Ishikawa (cell line): ENCODE data around the gene SAMD14.

Experiments
- CEBPB ChIP-seq: IDR thresholded peaks from 2 replicates; pipeline ENCODE4 v1.6.1; 2012
- CREB1 ChIP-seq: IDR thresholded peaks from 2 replicates; pipeline ENCODE4 v1.6.1; 2012; ENCODE audit warnings: low read depth
- EGR1 ChIP-seq: IDR thresholded peaks from 2 replicates; pipeline ENCODE4 v1.6.1; 2012
- EP300 ChIP-seq: IDR thresholded peaks from 2 replicates; pipeline ENCODE4 v1.6.1; 2012; ENCODE audit warnings: borderline replicate concordance
- FOXM1 ChIP-seq: IDR thresholded peaks from 2 replicates; pipeline ENCODE4 v1.6.1; 2012; ENCODE audit warnings: low read depth, borderline replicate concordance
- MAX ChIP-seq: IDR thresholded peaks from 2 replicates; pipeline ENCODE4 v1.6.1; 2012
- NFIC ChIP-seq: IDR thresholded peaks from 2 replicates; pipeline ENCODE4 v1.6.1; 2012
- RAD21 ChIP-seq: IDR thresholded peaks from 2 replicates; pipeline ENCODE4 v1.6.1; 2012; ENCODE audit warnings: low read depth
- REST ChIP-seq: IDR thresholded peaks from 2 replicates; pipeline ENCODE4 v1.6.1; 2012; ENCODE audit warnings: low read depth, mild to moderate bottlenecking
- TAF1 ChIP-seq: IDR thresholded peaks from 2 replicates; pipeline ENCODE4 v1.6.1; 2012; ENCODE audit warnings: low read depth, mild to moderate bottlenecking
- TCF12 ChIP-seq: IDR thresholded peaks from 2 replicates; pipeline ENCODE4 v1.6.1; 2012; ENCODE audit warnings: low read depth
- TEAD4 ChIP-seq: IDR thresholded peaks from 2 replicates; pipeline ENCODE4 v1.6.1; 2012
- USF1 ChIP-seq: IDR thresholded peaks from 2 replicates; pipeline ENCODE4 v1.6.1; 2012
- YY1 ChIP-seq: IDR thresholded peaks from 2 replicates; pipeline ENCODE4 v1.6.1; 2012; ENCODE audit warnings: low read depth
- ZBTB7A ChIP-seq: IDR thresholded peaks from 2 replicates; pipeline ENCODE4 v1.6.1; 2012; ENCODE audit warnings: low read depth

The SAMD14 gene

GRCh38 chr17:50157891-50158290, 27.9 kb upstream of the SAMD14 start:
- TF ChIP-seq NFIC = no peak
- no peak for TF ChIP-seq ZBTB7A
- no peak for TF ChIP-seq EP300
- no peak for TF ChIP-seq YY1
- no peak for TF ChIP-seq TAF1
- TF ChIP-seq CREB1 = no peak
- TF ChIP-seq FOXM1 = no peak
- no peak for TF ChIP-seq USF1
- TF ChIP-seq TEAD4 = no peak
- no peak for TF ChIP-seq EGR1
- no peak for TF ChIP-seq MAX
- no peak for TF ChIP-seq CEBPB
- no peak for TF ChIP-seq TCF12
- TF ChIP-seq REST = no peak
- TF ChIP-seq RAD21 = no peak

GRCh38 chr17:50155115-50155819, 25.3 kb upstream of the SAMD14 start:
- TF ChIP-seq MAX = no peak
- no peak for TF ChIP-seq REST
- TF ChIP-seq YY1 = no peak
- TF ChIP-seq USF1 = no peak
- no peak for TF ChIP-seq FOXM1

GRCh38 chr17:50154604-50155003, 24.6 kb upstream of the SAMD14 start:
- TF ChIP-seq YY1 (no peak), TAF1 (no peak), REST (no peak), RAD21 (no peak), TEAD4 (no peak), EGR1 (no peak), FOXM1 (no peak)

- TF ChIP-seq CEBPB (no peak), REST (no peak), RAD21 (no peak), NFIC (no peak), CREB1 (no peak), TAF1 (no peak), ZBTB7A (no peak), EP300 (no peak), USF1 (no peak), TEAD4 (no peak), TCF12 (no peak), EGR1 (no peak), YY1 (no peak)
Measured at GRCh38 chr17:50153650-50154575, 24.0 kb upstream of the SAMD14 start.
